ENCODE measurements around the gene ING2. TPM values are rescaled to one million over a fixed set of nuclear protein-coding genes. Genes with fewer than 3 reads are reported as not detected.

Gene ING2
- total RNA-seq, 1 experiment from 2014 or later: 4.2 TPM

DNA sequence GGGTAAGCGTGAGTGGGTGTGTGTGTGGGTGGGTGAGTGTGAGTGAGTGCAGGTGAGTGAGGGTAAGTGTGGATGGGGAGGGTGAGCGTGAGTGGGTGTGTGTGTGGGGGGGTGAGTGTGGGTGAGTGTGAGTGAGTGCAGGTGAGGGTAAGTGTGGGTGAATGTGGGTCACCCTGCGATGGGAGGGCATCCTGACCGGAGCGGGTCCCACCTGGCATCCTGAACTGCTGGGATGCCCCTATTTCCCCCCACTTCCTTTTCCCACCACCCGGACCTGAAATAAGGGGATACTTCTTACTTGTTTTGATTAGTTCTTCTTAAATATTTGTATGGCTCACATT, 49.5 kb downstream of the ING2 start:
- intact Hi-C loops (cut with micrococcal nuclease): no loop called here

DNA sequence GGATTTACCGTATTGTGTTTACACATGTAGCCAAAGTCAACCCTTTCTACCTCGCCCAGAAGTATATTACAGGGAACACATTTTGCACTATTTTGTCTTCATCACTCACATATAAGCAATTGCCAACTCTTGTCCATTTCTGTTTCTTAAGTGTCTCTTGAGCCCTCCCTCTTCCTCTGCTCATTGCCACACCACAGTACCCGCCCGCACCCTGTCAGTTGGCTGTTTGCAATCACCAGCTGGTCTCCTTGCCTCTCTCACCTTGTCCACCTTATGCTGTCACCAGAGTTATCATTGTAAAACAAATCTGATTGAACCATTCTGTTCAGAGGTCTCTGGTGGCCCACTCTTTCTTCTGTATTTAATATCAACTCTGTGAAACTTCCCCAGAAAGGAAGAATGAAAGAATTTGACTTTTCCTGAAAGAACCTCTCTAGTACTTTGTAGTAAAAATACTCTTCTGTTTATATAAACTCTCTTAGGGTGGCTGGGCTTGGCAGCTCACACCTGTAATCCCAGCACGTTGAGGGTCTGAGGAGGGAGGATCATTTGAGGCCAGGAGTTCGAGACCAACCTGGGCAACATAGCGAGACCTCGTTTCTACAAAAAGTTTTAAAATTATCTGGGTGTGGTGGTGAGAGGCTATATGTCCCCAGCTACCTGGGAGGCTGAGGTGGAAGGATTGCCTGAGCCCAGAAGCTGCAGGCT, 50.2 kb downstream of the ING2 start:
- CTCF ChIA-PET: no interaction called here
- Histone ChIP-seq H3K9ac (ENCODE audit: low read length) (no peak overlapping the region), H3K4me3 (replicated peaks in 1 of 2; ENCODE audit: low read depth in 1 of 2, low read length in 2 of 2) (no peak overlapping the region), H3K4me1 (ENCODE audit: control insufficient read depth in 1 of 2, insufficient read depth in 2 of 2, low read length in 2 of 2) (no peaks in the 10 kb centered on the region), H3K27me3 (ENCODE audit: insufficient read depth, low read length) (no peaks in the 10 kb centered on the region), H3K36me3 (ENCODE audit: control insufficient read depth in 1 of 2, insufficient read depth in 2 of 2, low read length in 2 of 2) (no peaks in the 10 kb centered on the region), H4K20me1 (ENCODE audit: insufficient read depth) (no peaks in the 10 kb centered on the region), H3K9me3 (ENCODE audit: control insufficient read depth in 1 of 2, insufficient read depth in 1 of 2, low read depth in 1 of 2, low read length in 2 of 2) (no peaks in the 10 kb centered on the region), H3K27ac (ENCODE audit: low read depth, low read length) (no peak overlapping the region), H3K79me2 (ENCODE audit: insufficient read depth, low read length) (no peaks in the 10 kb centered on the region), H3K9me2 (ENCODE audit: insufficient read depth) (no peaks in the 10 kb centered on the region), H3K4me2 (ENCODE audit: low read length) (no peak overlapping the region), H2AFZ (ENCODE audit: low read depth, low read length, poor library complexity, severe bottlenecking) (no peak overlapping the region)
- intact Hi-C loops (cut with micrococcal nuclease): no loop called here
- no TSS peak for BruUV-seq (replicated peaks)
- POLR2A ChIA-PET: no interaction called here
- DNase-seq (ENCODE audit: low read depth, low spot score) (no peak), ATAC-seq (no peak)
- RAD21 ChIA-PET (ENCODE audit: low non-redundant PET in 1 of 2, low total read pairs in 2 of 2, uncharacterized antibody in 2 of 2, unreplicated experiment in 2 of 2): no interaction called here
- TF ChIP-seq, protein P1, sequence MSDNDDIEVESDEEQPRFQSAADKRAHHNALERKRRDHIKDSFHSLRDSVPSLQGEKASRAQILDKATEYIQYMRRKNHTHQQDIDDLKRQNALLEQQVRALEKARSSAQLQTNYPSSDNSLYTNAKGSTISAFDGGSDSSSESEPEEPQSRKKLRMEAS (IDR thresholded peaks at IDR 0.05): no peak
- no peak for TF ChIP-seq RAD21 (IDR thresholded peaks at IDR 0.05; ENCODE audit: low read depth)
- no peak for TF ChIP-seq POLR2A (IDR thresholded peaks at IDR 0.05; ENCODE audit: borderline replicate concordance, extremely low read depth, insufficient read depth, insufficient read length)
- TF ChIP-seq, protein P2, sequence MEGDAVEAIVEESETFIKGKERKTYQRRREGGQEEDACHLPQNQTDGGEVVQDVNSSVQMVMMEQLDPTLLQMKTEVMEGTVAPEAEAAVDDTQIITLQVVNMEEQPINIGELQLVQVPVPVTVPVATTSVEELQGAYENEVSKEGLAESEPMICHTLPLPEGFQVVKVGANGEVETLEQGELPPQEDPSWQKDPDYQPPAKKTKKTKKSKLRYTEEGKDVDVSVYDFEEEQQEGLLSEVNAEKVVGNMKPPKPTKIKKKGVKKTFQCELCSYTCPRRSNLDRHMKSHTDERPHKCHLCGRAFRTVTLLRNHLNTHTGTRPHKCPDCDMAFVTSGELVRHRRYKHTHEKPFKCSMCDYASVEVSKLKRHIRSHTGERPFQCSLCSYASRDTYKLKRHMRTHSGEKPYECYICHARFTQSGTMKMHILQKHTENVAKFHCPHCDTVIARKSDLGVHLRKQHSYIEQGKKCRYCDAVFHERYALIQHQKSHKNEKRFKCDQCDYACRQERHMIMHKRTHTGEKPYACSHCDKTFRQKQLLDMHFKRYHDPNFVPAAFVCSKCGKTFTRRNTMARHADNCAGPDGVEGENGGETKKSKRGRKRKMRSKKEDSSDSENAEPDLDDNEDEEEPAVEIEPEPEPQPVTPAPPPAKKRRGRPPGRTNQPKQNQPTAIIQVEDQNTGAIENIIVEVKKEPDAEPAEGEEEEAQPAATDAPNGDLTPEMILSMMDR (IDR thresholded peaks at IDR 0.05 in 2 of 3, conservative IDR thresholded peaks at IDR 0.05 in 1 of 3; ENCODE audit: borderline replicate concordance in 1 of 3, insufficient read depth in 1 of 3, low read depth in 2 of 3, low read length in 2 of 3): no peak
- no peak for TF ChIP-seq CBX3 (IDR thresholded peaks at IDR 0.05; ENCODE audit: low read depth)
- no peak for TF ChIP-seq JUND (IDR thresholded peaks at IDR 0.05)
- TF ChIP-seq FOSL1 (IDR thresholded peaks at IDR 0.05; ENCODE audit: low read depth): no peak
- TF ChIP-seq SP1 (IDR thresholded peaks at IDR 0.05; ENCODE audit: low read depth): no peak
- no peak for TF ChIP-seq SRF (IDR thresholded peaks at IDR 0.05; ENCODE audit: low read depth)
- no peak for TF ChIP-seq ELF1 (IDR thresholded peaks at IDR 0.05; ENCODE audit: borderline replicate concordance, low read depth)
- no peak for TF ChIP-seq EZH2phosphoT487 (IDR thresholded peaks at IDR 0.05; ENCODE audit: borderline replicate concordance)
- TF ChIP-seq SIN3A (IDR thresholded peaks at IDR 0.05; ENCODE audit: low read depth): no peak
- TF ChIP-seq, protein P3, sequence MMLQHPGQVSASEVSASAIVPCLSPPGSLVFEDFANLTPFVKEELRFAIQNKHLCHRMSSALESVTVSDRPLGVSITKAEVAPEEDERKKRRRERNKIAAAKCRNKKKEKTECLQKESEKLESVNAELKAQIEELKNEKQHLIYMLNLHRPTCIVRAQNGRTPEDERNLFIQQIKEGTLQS (IDR thresholded peaks at IDR 0.05): no peak
- no peak for TF ChIP-seq EZH2 (IDR thresholded peaks at IDR 0.05)
- no peak for TF ChIP-seq POLR2AphosphoS5 (IDR thresholded peaks at IDR 0.05; ENCODE audit: low read depth, low read length)

More for the DNA sequence above, 49.5 kb downstream of the ING2 start:
- H3K79me2 ChIP-seq (ENCODE audit: insufficient read depth, low read length): no peaks in the 10 kb centered on the region
- H3K4me3 ChIP-seq (replicated peaks in 1 of 2; ENCODE audit: low read depth in 1 of 2, low read length in 2 of 2): no peak overlapping the region
- no peaks in the 10 kb centered on the region for H3K9me2 ChIP-seq (ENCODE audit: insufficient read depth)
- no peak for ATAC-seq
- H2AFZ ChIP-seq (ENCODE audit: low read depth, low read length, poor library complexity, severe bottlenecking): no peak overlapping the region
- ChIA-PET POLR2A (no interaction called here), CTCF (no interaction called here), RAD21 (ENCODE audit: low non-redundant PET in 1 of 2, low total read pairs in 2 of 2, uncharacterized antibody in 2 of 2, unreplicated experiment in 2 of 2) (no interaction called here)
- BruUV-seq (replicated peaks): no TSS peak
- DNase-seq (ENCODE audit: low read depth, low spot score): no peak
- TF ChIP-seq ZNF274 (IDR thresholded peaks at IDR 0.05; ENCODE audit: low read depth, low read length) (no peak), SIN3A (IDR thresholded peaks at IDR 0.05; ENCODE audit: low read depth) (no peak), JUND (IDR thresholded peaks at IDR 0.05) (no peak), CBX3 (IDR thresholded peaks at IDR 0.05; ENCODE audit: low read depth) (no peak)
- TF ChIP-seq, protein P4, sequence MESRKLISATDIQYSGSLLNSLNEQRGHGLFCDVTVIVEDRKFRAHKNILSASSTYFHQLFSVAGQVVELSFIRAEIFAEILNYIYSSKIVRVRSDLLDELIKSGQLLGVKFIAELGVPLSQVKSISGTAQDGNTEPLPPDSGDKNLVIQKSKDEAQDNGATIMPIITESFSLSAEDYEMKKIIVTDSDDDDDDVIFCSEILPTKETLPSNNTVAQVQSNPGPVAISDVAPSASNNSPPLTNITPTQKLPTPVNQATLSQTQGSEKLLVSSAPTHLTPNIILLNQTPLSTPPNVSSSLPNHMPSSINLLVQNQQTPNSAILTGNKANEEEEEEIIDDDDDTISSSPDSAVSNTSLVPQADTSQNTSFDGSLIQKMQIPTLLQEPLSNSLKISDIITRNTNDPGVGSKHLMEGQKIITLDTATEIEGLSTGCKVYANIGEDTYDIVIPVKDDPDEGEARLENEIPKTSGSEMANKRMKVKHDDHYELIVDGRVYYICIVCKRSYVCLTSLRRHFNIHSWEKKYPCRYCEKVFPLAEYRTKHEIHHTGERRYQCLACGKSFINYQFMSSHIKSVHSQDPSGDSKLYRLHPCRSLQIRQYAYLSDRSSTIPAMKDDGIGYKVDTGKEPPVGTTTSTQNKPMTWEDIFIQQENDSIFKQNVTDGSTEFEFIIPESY (IDR thresholded peaks at IDR 0.05; ENCODE audit: extremely low read depth, insufficient replicate concordance, low read length): no peak
- H3K4me1 ChIP-seq (ENCODE audit: control insufficient read depth in 1 of 2, insufficient read depth in 2 of 2, low read length in 2 of 2): no peaks in the 10 kb centered on the region
- no peaks in the 10 kb centered on the region for H3K36me3 ChIP-seq (ENCODE audit: control insufficient read depth in 1 of 2, insufficient read depth in 2 of 2, low read length in 2 of 2)
- H3K4me2 ChIP-seq (ENCODE audit: low read length): no peak overlapping the region
- H3K27ac ChIP-seq (ENCODE audit: low read depth, low read length): no peak overlapping the region
- H4K20me1 ChIP-seq (ENCODE audit: insufficient read depth): no peaks in the 10 kb centered on the region
- no peak overlapping the region for H3K9ac ChIP-seq (ENCODE audit: low read length)
- H3K27me3 ChIP-seq (ENCODE audit: insufficient read depth, low read length): no peaks in the 10 kb centered on the region
- H3K9me3 ChIP-seq (ENCODE audit: control insufficient read depth in 1 of 2, insufficient read depth in 1 of 2, low read depth in 1 of 2, low read length in 2 of 2): no peaks in the 10 kb centered on the region

Data from HCT116 (cell line).